GM23338 (cell line): ENCODE data around the gene TUBGCP2. TPM values are rescaled to one million over a fixed set of nuclear protein-coding genes. Genes with fewer than 3 reads are reported as not detected.

Experiments used
- EZH2 ChIP-seq: fragments of 200-600 bp; sonication (generic); IDR thresholded peaks from one replicate; pipeline ENCODE4 v1.8.0; 2017; ENCODE audit warnings: antibody characterized with exemption, mild to moderate bottlenecking, low read depth; ENCODE audit not compliant: unreplicated experiment
- EZH2phosphoT487 ChIP-seq: fragments of 200-600 bp; sonication (generic); IDR thresholded peaks from one replicate; pipeline ENCODE4 v1.8.1; 2018; ENCODE audit warnings: antibody characterized with exemption; ENCODE audit not compliant: unreplicated experiment
- POLR2AphosphoS5 ChIP-seq: IDR thresholded peaks from 2 replicates; pipeline ENCODE4 v1.6.1; 2016; ENCODE audit warnings: antibody characterized with exemption, low read depth
- STAT1 ChIP-seq: IDR thresholded peaks from one replicate; pipeline ENCODE4 v1.6.1; 2016; ENCODE audit warnings: antibody characterized with exemption; ENCODE audit not compliant: unreplicated experiment
- ZNF462 ChIP-seq: fragments of 250-450 bp; sonication (Bioruptor Pico); IDR thresholded peaks from 2 replicates; pipeline ENCODE4 v1.5.0; 2020; ENCODE audit warnings: mild to moderate bottlenecking, moderate library complexity
- polyA plus RNA-seq: library from polyadenylated mRNA; unstranded; fragments of >200 nt; fragmentation: Nextera tagmentation; extraction: Ambion mirVana; gene quantifications from 2 replicates; pipeline ENCODE4 v1.2.1, GENCODE V29; 2016
- total RNA-seq: library from RNA; depleted of rRNA; stranded (reverse); fragments of >200 nt; shearing (Covaris generic); gene quantifications from 2 replicates; pipeline ENCODE4 v1.2.3, GENCODE V29; 2014
- TF ChIP-seq, protein P1 (sequence below), 2 experiments: fragments of 200-600 bp in 1 of 2; sonication (generic) in 1 of 2; conservative IDR thresholded peaks; 2 replicates each; pipeline versions ENCODE4 v1.5.1 to v1.6.1; 2016 to 2017; ENCODE audit warnings: antibody characterized with exemption in 2 of 2, low read depth in 2 of 2, mild to moderate bottlenecking in 2 of 2, moderate library complexity in 1 of 2

TUBGCP2 gene
- total and polyA plus RNA-seq, 2 experiments from 2014 or later = 59.6 to 67.7 TPM

- TF ChIP-seq ZNF462 (no peak), EZH2phosphoT487 (no peak), STAT1 (no peak), POLR2AphosphoS5 (no peak), EZH2 (no peak)
- TF ChIP-seq, protein P1, sequence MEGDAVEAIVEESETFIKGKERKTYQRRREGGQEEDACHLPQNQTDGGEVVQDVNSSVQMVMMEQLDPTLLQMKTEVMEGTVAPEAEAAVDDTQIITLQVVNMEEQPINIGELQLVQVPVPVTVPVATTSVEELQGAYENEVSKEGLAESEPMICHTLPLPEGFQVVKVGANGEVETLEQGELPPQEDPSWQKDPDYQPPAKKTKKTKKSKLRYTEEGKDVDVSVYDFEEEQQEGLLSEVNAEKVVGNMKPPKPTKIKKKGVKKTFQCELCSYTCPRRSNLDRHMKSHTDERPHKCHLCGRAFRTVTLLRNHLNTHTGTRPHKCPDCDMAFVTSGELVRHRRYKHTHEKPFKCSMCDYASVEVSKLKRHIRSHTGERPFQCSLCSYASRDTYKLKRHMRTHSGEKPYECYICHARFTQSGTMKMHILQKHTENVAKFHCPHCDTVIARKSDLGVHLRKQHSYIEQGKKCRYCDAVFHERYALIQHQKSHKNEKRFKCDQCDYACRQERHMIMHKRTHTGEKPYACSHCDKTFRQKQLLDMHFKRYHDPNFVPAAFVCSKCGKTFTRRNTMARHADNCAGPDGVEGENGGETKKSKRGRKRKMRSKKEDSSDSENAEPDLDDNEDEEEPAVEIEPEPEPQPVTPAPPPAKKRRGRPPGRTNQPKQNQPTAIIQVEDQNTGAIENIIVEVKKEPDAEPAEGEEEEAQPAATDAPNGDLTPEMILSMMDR (conservative IDR thresholded peaks at IDR 0.05; ENCODE audit: low read depth in 2 of 2) = no peak
Measured at GRCh38 chr10:133336118-133336576, 27.5 kb upstream of the TUBGCP2 start (continued).
